ENCODE data around the gene SNRNP25.
A peak's percentile ranks its signal among the peaks of the same experiment; 100 is the strongest.

Gene SNRNP25

DNA sequence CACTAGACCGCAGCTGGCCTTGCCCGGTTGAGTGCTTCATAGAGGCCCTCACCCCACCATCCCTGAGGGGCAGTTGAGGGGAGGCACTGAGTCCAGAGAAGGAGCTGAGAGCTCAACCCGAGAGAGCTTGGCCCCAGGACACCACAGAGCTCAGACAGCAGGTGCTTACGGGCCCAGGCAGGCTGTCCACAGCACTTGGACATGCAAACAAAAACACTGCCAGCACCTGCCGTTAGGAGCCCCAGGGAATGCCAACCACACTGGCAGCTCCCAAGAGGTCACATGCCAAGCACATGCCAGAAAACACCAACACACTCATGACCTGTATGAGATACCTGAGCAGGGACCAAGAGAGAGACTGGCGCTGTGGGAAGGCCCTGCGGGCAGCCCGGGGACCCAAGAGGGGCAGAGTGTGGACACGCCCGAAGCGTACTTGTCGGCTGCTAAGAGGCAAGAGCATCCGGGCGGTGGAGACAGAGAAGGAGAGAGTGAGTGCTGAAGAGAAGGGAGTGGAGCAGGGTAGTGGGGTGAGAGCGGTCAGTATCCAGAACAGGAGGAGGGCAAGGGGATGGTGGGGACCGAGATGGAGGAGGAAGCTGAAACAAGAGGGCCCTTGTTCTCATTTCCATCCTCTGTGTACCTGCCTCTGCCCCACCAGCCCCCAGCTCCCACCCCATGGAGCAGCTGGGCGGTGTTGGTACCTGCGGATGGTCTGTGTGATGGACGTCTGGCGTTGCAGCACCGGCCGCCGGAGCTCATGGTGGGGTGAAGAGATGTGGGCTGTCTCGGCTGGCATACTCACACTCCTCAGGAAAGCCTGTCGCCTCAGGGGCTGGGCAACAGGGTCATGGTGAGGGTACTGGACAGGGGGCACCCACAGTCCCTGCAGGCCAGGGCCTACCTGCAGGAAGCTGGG is 10.6 kb downstream of the SNRNP25 start:
- no peak for ATAC-seq

DNA sequence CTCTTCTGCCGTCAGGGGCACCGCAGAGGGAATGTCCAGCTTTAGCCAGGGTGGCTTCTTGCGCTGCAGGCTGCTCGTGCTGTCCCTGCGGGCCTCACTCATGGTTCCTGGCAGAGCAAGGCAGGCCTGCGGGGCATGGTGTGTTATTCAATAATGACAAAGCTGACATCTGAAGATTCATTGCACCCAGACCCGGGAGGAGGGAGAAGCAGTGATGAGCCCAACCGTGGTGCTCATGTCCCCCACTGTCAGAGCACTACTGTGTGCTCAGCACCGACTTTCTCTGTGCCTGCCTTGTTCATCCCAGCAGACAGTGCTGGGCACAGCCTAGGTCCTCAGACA is 11.3 kb downstream of the SNRNP25 start:
- ATAC-seq = no peak

- peak; percentile 85 to 88 for ATAC-seq
Measured at GRCh38 chr16:65745-66144, 12.1 kb downstream of the SNRNP25 start.

DNA sequence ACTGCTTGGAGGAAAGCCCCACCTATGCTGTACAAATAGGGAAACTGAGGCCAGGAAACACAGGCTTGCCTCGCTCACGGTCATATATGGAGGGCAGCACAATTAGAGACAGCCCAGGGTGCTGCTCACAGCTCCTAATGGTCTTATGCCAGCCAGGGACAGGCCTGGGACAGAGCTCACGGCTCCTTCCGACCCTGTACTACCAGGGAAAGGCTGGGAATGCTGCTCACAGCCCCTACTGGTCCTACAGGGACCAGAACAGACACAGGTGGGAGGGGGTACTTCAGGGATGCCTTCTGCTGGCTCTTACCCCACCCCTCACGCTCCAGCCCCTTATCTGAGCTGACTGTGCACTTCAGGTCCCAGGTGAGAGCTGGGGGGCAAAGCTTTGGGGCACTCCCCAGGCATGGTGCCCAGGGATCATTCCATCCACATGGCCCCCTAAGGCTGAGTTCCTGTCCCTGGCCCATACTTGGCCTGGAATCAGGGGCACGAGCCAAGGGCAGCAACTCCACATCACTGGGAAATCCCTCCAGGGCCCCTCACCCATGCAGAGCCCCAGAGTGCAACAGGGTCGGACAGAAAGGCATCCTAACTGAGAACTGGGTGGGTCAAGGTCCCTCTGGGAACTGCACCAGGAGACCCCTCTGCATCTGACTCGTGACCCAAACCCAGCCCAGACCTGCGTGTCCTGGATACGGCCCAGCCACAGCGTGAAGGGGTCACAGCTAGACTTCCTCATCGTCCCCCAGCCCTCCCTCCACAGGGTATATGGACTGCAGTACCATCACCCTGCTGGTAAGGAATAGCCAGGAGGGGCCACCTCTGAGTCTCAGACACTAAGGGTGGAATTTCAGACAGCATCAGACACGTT is 12.9 kb downstream of the SNRNP25 start:
- ATAC-seq = no peak

GRCh38 chr16:67183-67791 is 13.7 kb downstream of the SNRNP25 start:
- no peak for ATAC-seq

GRCh38 chr16:67884-68789 is 14.5 kb downstream of the SNRNP25 start:
- ATAC-seq = no peak

DNA sequence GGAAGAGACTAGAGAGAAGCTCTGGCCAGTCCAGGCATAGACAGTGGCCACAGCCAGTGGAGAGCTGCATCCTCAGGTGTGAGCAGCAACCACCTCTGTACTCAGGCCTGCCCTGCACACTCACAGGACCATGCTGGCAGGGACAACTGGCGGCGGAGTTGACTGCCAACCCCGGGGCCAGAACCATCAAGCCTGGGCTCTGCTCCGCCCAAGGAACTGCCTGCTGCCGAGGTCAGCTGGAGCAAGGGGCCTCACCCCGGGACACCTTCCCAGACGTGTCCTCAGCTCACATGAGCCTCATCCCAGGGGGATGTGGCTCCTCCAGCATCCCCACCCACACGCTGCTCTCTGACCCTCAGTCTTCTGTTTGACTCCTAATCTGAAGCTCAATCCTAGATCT is 15.6 kb downstream of the SNRNP25 start:
- no peak for ATAC-seq

DNA sequence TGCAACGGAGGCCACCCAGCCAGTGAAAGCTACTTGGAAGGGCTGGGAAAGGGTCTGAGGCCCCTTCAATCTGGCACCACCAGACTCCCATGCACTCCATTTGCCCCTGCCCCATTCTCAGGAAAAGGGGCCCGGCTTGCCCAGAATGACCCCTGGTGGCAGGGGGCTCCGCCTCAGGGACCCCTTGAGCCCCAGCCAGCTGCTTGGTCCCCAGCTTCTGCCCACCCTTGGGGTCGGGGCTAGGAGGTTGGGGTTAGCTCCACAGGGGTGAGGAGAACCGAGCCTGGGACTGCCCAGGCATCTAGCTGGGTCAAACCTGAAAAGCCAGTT is 17.5 kb downstream of the SNRNP25 start:
- ATAC-seq = no peak

- ATAC-seq = no peak
Measured at GRCh38 chr16:71540-72401, 18.1 kb downstream of the SNRNP25 start.

DNA sequence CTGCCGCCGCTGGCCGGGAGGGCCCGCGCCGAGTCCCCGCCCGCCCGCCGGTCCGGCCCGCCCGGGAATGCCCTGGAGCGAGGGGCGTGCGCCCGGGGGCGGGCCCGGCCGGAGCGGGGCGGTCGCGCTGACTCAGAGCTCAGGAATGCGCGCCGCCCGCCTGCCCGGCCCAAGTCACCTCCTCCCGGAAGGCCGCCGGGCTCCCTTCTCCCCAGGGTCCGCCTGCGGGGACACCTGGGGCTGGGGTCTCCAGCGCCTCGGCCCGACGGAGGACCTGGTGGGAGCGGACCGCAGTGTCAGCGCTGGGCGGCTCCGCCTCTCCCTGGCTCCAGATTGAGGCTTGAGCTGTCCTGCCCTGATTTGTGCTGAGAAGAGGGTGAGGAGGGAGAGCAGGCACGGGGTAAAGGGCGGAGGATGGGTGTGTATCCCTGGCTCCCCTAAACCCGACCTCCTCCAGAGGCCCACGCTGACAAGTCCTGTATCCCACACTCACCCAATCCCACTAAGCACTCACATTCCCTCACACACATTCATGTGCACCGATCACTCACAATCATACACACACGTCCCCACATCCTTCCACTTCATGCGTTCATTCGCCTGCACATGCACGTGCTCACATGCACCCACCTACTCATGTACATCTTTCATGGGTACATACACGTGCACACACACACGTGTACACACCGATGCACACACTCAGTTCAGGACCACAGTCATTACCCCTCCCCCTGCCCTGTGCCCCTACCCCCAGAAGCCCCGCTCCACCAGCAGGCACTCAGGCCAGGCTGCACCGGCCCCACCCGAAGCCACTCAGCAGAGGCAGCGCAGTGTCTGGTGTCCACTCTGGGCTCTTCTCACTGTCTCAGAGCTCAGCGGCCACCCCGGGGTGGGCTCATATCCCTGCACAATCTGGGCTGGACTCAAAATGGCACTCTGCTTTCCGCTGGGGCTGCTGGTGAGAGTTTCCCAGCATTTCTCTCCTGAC is 19.2 kb downstream of the SNRNP25 start, which contains the start of gene RHBDF1:
Gene RHBDF1 (minus strand): TSS at position 71 of the 988 bp plus-strand sequence. CDS start 7,616 bp downstream, outside the sequence.
- peak; percentile 30 to 39 for ATAC-seq

GRCh38 chr16:74051-74746 is 20.6 kb downstream of the SNRNP25 start:
- no peak for ATAC-seq

- ATAC-seq = no peak
Measured at GRCh38 chr16:74747-75334, 21.2 kb downstream of the SNRNP25 start.

DNA sequence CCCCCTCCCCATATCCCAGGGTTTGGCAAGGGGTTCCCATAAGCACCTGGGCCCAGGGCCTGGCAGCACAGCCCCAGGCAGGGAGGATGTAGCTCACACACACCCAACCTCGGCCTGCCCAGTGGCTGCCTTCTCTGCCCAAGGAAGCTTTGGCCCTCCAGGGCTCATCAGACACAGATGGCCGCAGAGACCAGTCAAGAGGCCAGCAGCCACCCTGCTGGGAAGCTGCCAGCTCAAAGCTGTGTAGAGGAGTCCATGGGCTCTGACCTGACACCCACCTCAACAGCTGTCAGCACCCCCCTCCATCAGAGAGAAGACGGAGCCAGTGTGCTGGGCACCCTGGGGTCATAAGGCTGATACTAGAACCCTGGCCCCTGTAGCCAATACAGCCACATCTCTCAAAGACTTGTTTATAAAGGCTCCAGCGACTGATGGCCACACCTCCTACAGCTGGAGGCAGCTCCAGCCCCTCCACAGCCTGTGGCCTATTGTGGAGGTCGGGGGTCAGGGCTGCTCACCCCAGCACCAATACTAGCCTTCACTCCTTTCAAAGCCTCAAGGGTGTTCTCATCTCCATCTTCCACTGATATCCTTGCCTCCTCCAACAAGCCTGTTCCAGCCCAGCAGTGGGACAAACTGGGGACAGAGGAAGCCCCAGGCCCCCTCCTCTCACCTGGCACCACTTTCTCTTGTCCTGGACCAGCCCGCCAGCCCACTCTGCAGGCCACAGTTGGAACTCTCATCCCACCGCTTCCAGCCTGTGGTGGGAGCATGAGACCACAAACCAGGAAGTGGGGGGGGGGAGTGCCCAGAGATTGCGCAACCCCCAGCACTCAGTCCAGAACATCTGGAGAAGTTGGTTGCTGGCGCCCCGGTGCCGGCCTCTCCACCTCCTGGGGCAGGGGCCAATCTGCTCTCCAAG is 22.2 kb downstream of the SNRNP25 start:
- ATAC-seq = no peak

DNA sequence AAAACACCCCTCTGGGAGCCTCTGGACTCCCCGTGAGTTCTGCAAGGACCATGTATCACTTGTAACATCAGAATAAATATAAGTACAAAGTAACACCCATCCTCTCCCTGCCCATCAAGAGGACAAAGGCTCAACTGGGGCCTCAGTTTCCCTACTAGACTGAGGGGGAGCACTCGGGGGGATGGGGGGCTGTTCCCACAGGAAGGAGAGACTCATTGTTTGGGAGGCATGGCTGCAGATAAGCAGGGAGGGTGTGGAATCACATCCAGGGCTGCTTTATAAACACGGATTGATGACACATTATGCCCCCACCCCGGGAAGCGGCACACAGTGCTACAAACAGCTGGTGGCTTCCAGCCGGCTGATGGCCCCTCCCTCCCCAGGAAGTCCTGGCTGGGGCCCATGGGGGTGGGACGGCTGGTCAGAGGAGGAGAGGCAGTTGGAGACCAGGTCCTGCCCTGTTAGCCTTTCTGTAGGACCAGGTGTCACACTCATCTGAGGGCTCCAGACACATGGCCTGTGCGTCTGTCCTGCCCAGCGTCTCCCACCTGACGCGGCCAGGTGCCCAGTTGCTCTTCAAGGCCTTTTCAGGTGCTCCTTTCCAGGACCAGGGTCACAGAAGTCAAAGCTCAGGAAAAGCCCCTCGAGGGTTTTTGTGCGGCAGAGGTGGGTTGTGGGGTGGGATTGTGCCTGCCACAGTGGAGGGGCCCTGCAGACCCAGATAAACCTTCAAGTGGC is 23.1 kb downstream of the SNRNP25 start:
- ATAC-seq = no peak

- peak; percentile 26 to 30 for ATAC-seq
Measured at GRCh38 chr16:77273-77806, 23.7 kb downstream of the SNRNP25 start.

- peak; percentile 74 to 77 for ATAC-seq
Measured at GRCh38 chr16:77807-78443, 24.3 kb downstream of the SNRNP25 start, which contains the start of gene MPG. Gene MPG, plus strand, starts transcription at chr16:78225. Its CDS starts 85 bp downstream, at chr16:78310.
